ENCODE data around the gene USP32. TPM values are rescaled to one million over a fixed set of nuclear protein-coding genes. Genes with fewer than 3 reads are reported as not detected.

The USP32 gene
- total RNA-seq, 4 donors from 2014 or later = 29.1 to 74.1 (median 42.5) TPM

- no peak for TF ChIP-seq CTCF (IDR thresholded peaks at IDR 0.05)
- TF ChIP-seq POLR2A (IDR thresholded peaks at IDR 0.05) = no peak
- Histone ChIP-seq H3K27ac (no peak overlapping the region), H3K27me3 (peaks cover 23 to 63% (median 29%) of the 10 kb centered on the region in 4 donors), H3K4me3 (no peak overlapping the region), H3K9me3 (no peaks in the 10 kb centered on the region), H3K4me1 (peaks cover 30 to 65% (median 31%) of the 10 kb centered on the region in 3 donors), H3K36me3 (no peaks in the 10 kb centered on the region)
- intact Hi-C loops (cut with DNase I) = loop anchor here (10.0 kb wide), 1 partner anchor 297 kb away; no protein-coding TSS in a partner anchor
- no peak for DNase-seq
- 43% methylated on average over 1 of the region's 1 CpG; no CpG with 5 or more reads in 1 of the 2 donors for WGBS, 2 donors
These were observed 254.2 kb downstream of the USP32 start for GRCh38 chr17:60137731-60138130.

GRCh38 chr17:60135951-60136666, 255.8 kb downstream of the USP32 start:
- DNase-seq = no peak
- Histone ChIP-seq H3K4me1 (peaks cover 16 to 48% (median 23%) of the 10 kb centered on the region in 3 donors), H3K4me3 (peak overlapping the region in 2 of 4 donors; percentile 66 to 80), H3K9me3 (no peaks in the 10 kb centered on the region), H3K27me3 (peaks cover 22 to 48% (median 23%) of the 10 kb centered on the region in 4 donors), H3K36me3 (no peaks in the 10 kb centered on the region), H3K27ac (no peak overlapping the region)
- 72 to 79% methylated on average over 11 to 12 of the region's 13 CpGs for WGBS, 2 donors
- intact Hi-C loops (cut with DNase I) = loop anchor here (10.0 kb wide), 1 partner anchor 299 kb away; no protein-coding TSS in a partner anchor
- TF ChIP-seq POLR2A (IDR thresholded peaks at IDR 0.05) (no peak), CTCF (IDR thresholded peaks at IDR 0.05) (no peak)

- DNase-seq = peak; percentile 18
- no peaks in the 10 kb centered on the region for H3K9me3 ChIP-seq
- TF ChIP-seq CTCF (IDR thresholded peaks at IDR 0.05) = peak in 1 of 6 experiments; percentile 15
- TF ChIP-seq POLR2A (IDR thresholded peaks at IDR 0.05) = peak in 2 of 4 donors; percentile 20 to 53
- H3K36me3 ChIP-seq = no peaks in the 10 kb centered on the region
- peak overlapping the region; percentile 33 to 85 (median 76) for H3K27ac ChIP-seq
- H3K4me3 ChIP-seq = peak overlapping the region; percentile 34 to 80 (median 67)
- intact Hi-C loops (cut with DNase I) = loop anchor here (10.0 kb wide), 1 partner anchor 299 kb away; no protein-coding TSS in a partner anchor
- H3K27me3 ChIP-seq = peaks cover 14 to 40% (median 17%) of the 10 kb centered on the region in 4 donors
- peaks cover 15 to 42% (median 20%) of the 10 kb centered on the region in 3 donors for H3K4me1 ChIP-seq
- 6 to 17% methylated on average over 14 to 23 of the region's 54 CpGs for WGBS, 2 donors
These were observed 256.6 kb downstream of the USP32 start for GRCh38 chr17:60135151-60135950.

- whole genome bisulfite sequencing, 2 donors = 10% methylated on average over 11 to 15 of the region's 16 CpGs
- no peak for DNase-seq
These were observed 257.4 kb downstream of the USP32 start for GRCh38 chr17:60134396-60135150.

More at GRCh38 chr17:60134396-60135150, 257.4 kb downstream of the USP32 start:
- Histone ChIP-seq H3K4me1 (peaks cover 11 to 36% (median 15%) of the 10 kb centered on the region in 3 donors), H3K36me3 (no peaks in the 10 kb centered on the region), H3K27ac (peak overlapping the region; percentile 33 to 85 (median 76)), H3K4me3 (peak overlapping the region; percentile 34 to 80 (median 67)), H3K9me3 (no peaks in the 10 kb centered on the region), H3K27me3 (peaks cover 9 to 32% (median 11%) of the 10 kb centered on the region in 4 donors)
- TF ChIP-seq POLR2A (IDR thresholded peaks at IDR 0.05) = no peak
- no peak for TF ChIP-seq CTCF (IDR thresholded peaks at IDR 0.05)
- intact Hi-C loops (cut with DNase I) = loop anchor here (10.0 kb wide), 1 partner anchor 300 kb away; no protein-coding TSS in a partner anchor
